BJ (cell line): ENCODE data around the gene HEPACAM. TPM values are rescaled to one million over a fixed set of nuclear protein-coding genes. Genes with fewer than 3 reads are reported as not detected.

Experiments used
- CTCF ChIA-PET: fragments of 350-600 bp; formaldehyde crosslinking; extraction: SDS; loops from one replicate; lab custom pipeline; 2021; ENCODE audit warnings: antibody characterized with exemption, inconsistent platforms; lab: Yijun Ruan, JAX
- POLR2A ChIA-PET: fragments of 300-600 bp; sonication (Branson Sonifier 250); formaldehyde crosslinking; extraction: SDS; loops from one replicate; lab custom pipeline; 2021; ENCODE audit warnings: antibody characterized with exemption; lab: Charles Lee
- DNase-seq: peaks from one replicate; pipeline ENCODE4 v3.0.0-alpha.2; 2011; ENCODE audit warnings: low read depth
- H3K27me3 ChIP-seq: 2 replicates; pipeline ENCODE4 v1.6.0; 2011; ENCODE audit warnings: low read length; ENCODE audit not compliant: control insufficient read depth, insufficient read depth
- H3K36me3 ChIP-seq: 2 replicates; pipeline ENCODE4 v1.5.1; 2011; ENCODE audit warnings: low read length; ENCODE audit not compliant: control insufficient read depth, insufficient read depth
- H3K4me3 ChIP-seq: 2 replicates; pipeline ENCODE4 v1.5.1; 2011; ENCODE audit warnings: low read depth, mild to moderate bottlenecking, control low read depth, low read length
- polyA plus RNA-seq: library from polyadenylated mRNA; depleted of rRNA; stranded (reverse); fragments of >200 nt; gene quantifications from 2 replicates; pipeline ENCODE4 v1.2.3, GENCODE V29; 2011
- TF ChIP-seq, protein P1 (sequence below): IDR thresholded peaks from 2 replicates; pipeline ENCODE4 v1.5.1; 2011; ENCODE audit warnings: low read depth, mild to moderate bottlenecking, control low read depth, inconsistent platforms, low read length, moderate library complexity; ENCODE audit not compliant: insufficient read depth

Gene HEPACAM
- polyA plus RNA-seq, 1 experiment = 0.06 TPM

DNA sequence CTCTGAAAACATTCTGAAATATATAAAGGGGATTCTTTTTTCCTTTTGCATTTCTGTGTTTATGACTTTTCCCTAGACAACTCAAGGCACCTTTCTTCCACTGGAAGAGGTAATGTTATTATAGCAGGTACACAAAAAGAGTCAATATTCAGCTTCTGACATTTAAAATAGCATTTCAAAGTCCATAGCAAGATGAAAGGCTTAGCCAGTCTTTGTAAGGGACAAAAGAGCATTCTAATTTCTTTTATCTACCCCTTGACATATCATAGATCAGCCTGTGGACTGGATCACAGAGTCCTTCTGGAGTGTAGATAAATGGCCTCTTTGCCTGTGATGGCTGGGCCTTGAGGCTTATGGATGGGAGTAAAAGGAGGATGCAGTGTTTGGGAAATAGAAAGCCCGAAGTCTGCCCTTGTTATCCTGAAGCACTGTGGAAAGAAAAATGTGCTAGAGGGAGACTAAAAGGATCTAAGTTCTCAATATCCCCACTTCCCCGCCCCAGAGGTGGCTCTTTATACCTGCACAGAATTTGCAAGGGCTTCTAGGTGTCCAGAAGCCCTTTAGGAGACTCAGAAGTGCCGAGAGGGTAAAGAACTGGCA is 1.6 kb upstream of the HEPACAM start:
- ChIA-PET CTCF (interaction anchor here (1.1 to 2.0 kb wide), 2 partner anchors 61 to 71 kb away, joined by 3 to 5 read pairs; no protein-coding TSS in a partner anchor), POLR2A (no interaction called here)
- Histone ChIP-seq H3K27me3 (no peaks in the 10 kb centered on the region), H3K4me3 (no peak overlapping the region), H3K36me3 (no peaks in the 10 kb centered on the region)
- DNase-seq = no peak
- TF ChIP-seq, protein P1, sequence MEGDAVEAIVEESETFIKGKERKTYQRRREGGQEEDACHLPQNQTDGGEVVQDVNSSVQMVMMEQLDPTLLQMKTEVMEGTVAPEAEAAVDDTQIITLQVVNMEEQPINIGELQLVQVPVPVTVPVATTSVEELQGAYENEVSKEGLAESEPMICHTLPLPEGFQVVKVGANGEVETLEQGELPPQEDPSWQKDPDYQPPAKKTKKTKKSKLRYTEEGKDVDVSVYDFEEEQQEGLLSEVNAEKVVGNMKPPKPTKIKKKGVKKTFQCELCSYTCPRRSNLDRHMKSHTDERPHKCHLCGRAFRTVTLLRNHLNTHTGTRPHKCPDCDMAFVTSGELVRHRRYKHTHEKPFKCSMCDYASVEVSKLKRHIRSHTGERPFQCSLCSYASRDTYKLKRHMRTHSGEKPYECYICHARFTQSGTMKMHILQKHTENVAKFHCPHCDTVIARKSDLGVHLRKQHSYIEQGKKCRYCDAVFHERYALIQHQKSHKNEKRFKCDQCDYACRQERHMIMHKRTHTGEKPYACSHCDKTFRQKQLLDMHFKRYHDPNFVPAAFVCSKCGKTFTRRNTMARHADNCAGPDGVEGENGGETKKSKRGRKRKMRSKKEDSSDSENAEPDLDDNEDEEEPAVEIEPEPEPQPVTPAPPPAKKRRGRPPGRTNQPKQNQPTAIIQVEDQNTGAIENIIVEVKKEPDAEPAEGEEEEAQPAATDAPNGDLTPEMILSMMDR = no peak

DNA sequence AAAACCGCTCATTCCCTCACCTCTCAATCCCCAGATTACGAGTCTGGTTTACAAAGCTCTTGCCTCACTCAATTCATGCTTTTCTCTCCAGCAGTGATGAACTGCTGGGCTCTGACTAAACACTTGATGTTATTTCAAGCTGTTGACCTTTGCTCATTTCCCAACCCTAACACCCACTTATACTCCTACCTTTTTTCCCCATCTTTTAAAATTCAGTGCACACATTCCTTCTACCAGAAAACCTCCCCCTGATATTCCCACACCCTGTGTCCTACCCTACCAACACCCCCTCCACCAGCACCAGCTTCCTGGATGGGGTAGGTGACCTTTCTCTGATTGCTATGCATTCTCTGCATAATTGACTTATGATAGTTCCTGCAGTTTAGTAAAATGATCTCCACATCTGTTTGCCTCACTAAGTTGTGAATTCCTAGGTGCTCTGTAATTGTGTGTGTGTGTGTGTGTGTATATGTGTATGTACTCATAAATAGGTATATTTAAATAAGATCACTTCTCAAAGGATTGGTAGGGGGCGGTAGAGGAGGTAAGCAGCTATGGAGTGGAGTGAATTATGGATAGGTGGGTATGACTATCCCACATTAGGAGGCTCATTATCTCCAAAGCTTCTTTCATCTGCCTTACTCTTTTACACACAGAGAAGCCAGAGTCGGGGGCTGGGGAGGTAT is 842 bp downstream of the HEPACAM start:
- H3K36me3 ChIP-seq = no peaks in the 10 kb centered on the region
- no peaks in the 10 kb centered on the region for H3K27me3 ChIP-seq
- POLR2A ChIA-PET = interaction anchor here (0.6 to 1.2 kb wide), 3 partner anchors 53 to 1878 kb away, joined by 3 to 5 read pairs (median 4); no protein-coding TSS in a partner anchor
- TF ChIP-seq, protein P1 = peak; percentile 31; the same call in 1 of the 2 replicates
- H3K4me3 ChIP-seq = no peak overlapping the region
- peak; percentile 76 for DNase-seq
- CTCF ChIA-PET = interaction anchor here (0.7 to 2.0 kb wide), 15 partner anchors 10 to 411 kb away, joined by 3 to 6 read pairs (median 4); partner anchors contain the start of genes CCDC15 and ROBO4

DNA sequence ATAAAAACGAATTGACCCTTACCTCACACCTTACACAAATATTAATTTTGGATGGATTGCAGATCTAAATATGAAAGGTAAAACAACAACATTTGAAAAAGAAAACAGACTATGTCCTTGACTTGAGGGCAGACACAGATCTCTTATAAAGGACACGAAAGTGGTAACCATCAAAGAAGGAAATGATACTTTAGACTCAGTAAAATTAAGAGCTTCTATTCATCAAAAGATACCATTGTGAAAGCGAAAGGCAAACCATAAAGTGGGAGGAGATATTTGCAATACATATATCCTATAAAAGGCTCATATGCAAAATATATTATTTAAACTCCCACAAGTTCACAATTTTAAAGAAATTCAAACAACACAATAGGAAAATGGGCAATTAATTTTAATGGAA is 5.0 kb downstream of the HEPACAM start:
- no peaks in the 10 kb centered on the region for H3K36me3 ChIP-seq
- H3K4me3 ChIP-seq = no peak overlapping the region
- H3K27me3 ChIP-seq = no peaks in the 10 kb centered on the region
- TF ChIP-seq, protein P1 = no peak
- no peak for DNase-seq
- ChIA-PET POLR2A (no interaction called here), CTCF (interaction anchor here (1.6 to 2.0 kb wide), 2 partner anchors 10 kb away, joined by 5 read pairs; no protein-coding TSS in a partner anchor)

DNA sequence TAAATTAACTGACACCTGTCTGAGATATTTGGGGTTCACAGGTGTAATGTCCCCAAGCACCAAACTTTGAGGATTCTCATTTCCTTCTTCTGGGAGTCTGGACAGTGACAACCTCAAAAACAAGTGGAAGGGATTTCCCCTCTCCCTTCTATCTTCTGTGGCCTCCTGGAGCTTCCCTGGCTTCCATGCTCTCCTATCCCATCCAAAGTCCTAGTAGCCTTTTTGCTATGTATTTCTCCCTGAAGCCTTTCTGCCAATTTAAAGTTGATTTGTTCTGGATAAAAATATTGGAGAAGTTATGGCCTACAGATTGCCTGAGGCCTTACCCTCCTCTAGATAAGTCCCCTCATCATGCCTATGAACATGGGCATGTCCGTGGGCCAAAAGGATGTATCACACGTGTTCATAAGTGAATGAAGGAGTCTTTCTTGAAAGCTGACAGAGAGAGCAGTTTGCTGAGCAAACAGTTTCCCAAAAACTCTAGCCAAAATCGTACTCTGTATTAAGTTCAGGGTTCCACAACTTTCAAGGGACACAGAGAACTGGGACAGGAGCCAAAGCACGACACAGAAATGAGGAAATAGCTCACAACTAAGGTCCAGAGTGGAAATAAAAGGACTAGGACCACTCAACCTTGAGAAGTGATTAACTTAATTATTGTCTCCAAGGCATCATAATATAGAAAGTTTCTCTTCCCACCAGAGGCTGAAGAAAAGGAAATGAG is 6.7 kb downstream of the HEPACAM start:
- Histone ChIP-seq H3K27me3 (no peaks in the 10 kb centered on the region), H3K36me3 (no peaks in the 10 kb centered on the region), H3K4me3 (no peak overlapping the region)
- CTCF ChIA-PET = no interaction called here
- POLR2A ChIA-PET = no interaction called here
- DNase-seq = no peak
- TF ChIP-seq, protein P1 = no peak

DNA sequence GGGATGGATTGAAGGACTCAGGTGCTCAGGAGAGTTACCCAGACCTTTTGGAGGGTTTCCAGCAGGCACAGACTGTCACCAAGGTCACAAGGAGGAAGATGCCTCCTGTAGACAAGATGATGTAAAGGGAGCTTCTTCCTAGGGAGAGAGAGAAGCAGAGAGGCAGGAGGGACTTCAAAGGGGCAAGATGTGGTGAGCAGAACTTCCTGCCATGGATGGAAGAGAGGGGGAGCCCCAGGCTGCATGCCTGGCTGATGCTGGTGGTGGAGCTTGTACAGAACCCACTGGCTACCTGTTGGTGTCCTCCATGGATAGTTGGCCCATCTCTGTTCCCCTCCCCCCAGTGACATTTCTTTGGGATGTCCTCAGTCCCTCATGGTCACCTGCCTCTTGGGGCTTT is 12.6 kb downstream of the HEPACAM start:
- no peak overlapping the region for H3K4me3 ChIP-seq
- POLR2A ChIA-PET = no interaction called here
- no peak for DNase-seq
- TF ChIP-seq, protein P1 = no peak
- H3K27me3 ChIP-seq = no peaks in the 10 kb centered on the region
- CTCF ChIA-PET = interaction anchor here (0.9 kb wide), 1 partner anchor 11 kb away, joined by 3 read pairs; no protein-coding TSS in a partner anchor
- H3K36me3 ChIP-seq = no peaks in the 10 kb centered on the region
